ENCODE data around the gene DUSP22.
"Not testable (repeated sequence)": the region's sequence is repeated elsewhere in the genome, so short reads cannot be mapped to it uniquely, and the experiment has no call there.

DUSP22 gene

GRCh38 chr6:325161-325860 is 33.0 kb downstream of the DUSP22 start:
- not testable (repeated sequence) for DNase-seq (ENCODE audit: low read depth)

- DNase-seq (ENCODE audit: low read depth) = not testable (repeated sequence)
Measured at GRCh38 chr6:326066-326465, 33.8 kb downstream of the DUSP22 start.

GRCh38 chr6:326896-327537 is 34.7 kb downstream of the DUSP22 start:
- DNase-seq (ENCODE audit: low read depth) = no peak

- no peak for DNase-seq (ENCODE audit: low read depth)
Measured at GRCh38 chr6:327538-328116, 35.3 kb downstream of the DUSP22 start.

GRCh38 chr6:328136-328670 is 35.9 kb downstream of the DUSP22 start:
- no peak for DNase-seq (ENCODE audit: low read depth)

GRCh38 chr6:328924-329323 is 36.6 kb downstream of the DUSP22 start:
- DNase-seq (ENCODE audit: low read depth) = no peak

- no peak for DNase-seq (ENCODE audit: low read depth)
Measured at GRCh38 chr6:329888-330691, 37.8 kb downstream of the DUSP22 start.

- DNase-seq (ENCODE audit: low read depth) = no peak
Measured at GRCh38 chr6:330948-331347, 38.7 kb downstream of the DUSP22 start.

GRCh38 chr6:331622-332521 is 39.6 kb downstream of the DUSP22 start:
- no peak for DNase-seq (ENCODE audit: low read depth)

GRCh38 chr6:332671-333070 is 40.4 kb downstream of the DUSP22 start:
- no peak for DNase-seq (ENCODE audit: low read depth)

- DNase-seq (ENCODE audit: low read depth) = no peak
Measured at GRCh38 chr6:333379-334002, 41.2 kb downstream of the DUSP22 start.

- DNase-seq (ENCODE audit: low read depth) = no peak
Measured at GRCh38 chr6:334536-335510, 42.5 kb downstream of the DUSP22 start.

- no peak for DNase-seq (ENCODE audit: low read depth)
Measured at GRCh38 chr6:335572-335971, 43.3 kb downstream of the DUSP22 start.

- DNase-seq (ENCODE audit: low read depth) = no peak
Measured at GRCh38 chr6:336159-337114, 44.1 kb downstream of the DUSP22 start.

GRCh38 chr6:337805-338368 is 45.6 kb downstream of the DUSP22 start:
- DNase-seq (ENCODE audit: low read depth) = peak; percentile 24

- DNase-seq (ENCODE audit: low read depth) = no peak
Measured at GRCh38 chr6:338815-339262, 46.6 kb downstream of the DUSP22 start.

- no peak for DNase-seq (ENCODE audit: low read depth)
Measured at GRCh38 chr6:339480-339879, 47.2 kb downstream of the DUSP22 start.

All from stimulated activated CD4-positive, alpha-beta T cell treated with anti-CD3 and anti-CD28 coated beads, Interleukin-2, amount 100 ng/mL, for 4 hours (primary cell).